Vagina (tissue), 2 donors: ENCODE data around the gene FGD4.

Experiments
- POLR2A ChIP-seq, 2 donors: fragments of 450-650 bp; IDR thresholded peaks; one replicate each; pipeline ENCODE4 v1.6.1; 2017; ENCODE audit warnings: antibody characterized with exemption in 2 of 2, mild to moderate bottlenecking in 2 of 2, moderate library complexity in 2 of 2
- TF ChIP-seq, protein P1 (sequence below), 3 experiments: fragments of 450-650 bp in 2 of 3; fragments of 200-600 bp in 1 of 3; sonication (generic) in 1 of 3; IDR thresholded peaks; one replicate each; pipeline ENCODE4 v1.5.1; 2017 to 2019; ENCODE audit warnings: antibody characterized with exemption in 3 of 3, mild to moderate bottlenecking in 2 of 3, moderate library complexity in 2 of 3

DNA sequence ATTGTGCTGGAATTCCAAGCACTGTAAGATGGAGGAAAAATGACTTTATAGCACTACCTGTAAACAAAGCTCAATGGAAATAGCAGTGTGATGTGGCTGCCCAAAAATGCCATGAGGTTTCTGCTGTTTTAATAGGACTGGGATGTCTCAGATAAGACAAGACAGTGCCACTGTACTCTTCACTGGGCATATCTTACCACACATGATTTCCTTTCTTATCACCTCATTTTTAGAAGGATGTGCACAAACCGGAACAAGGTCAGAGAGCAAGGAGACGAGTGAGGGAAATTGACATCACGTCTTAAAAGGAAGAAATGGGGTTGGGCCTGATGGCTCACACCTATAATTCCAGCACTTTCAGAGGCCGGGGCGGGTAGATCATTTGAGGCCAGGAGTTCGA is 38.4 kb upstream of the FGD4 start:
- TF ChIP-seq, protein P1, sequence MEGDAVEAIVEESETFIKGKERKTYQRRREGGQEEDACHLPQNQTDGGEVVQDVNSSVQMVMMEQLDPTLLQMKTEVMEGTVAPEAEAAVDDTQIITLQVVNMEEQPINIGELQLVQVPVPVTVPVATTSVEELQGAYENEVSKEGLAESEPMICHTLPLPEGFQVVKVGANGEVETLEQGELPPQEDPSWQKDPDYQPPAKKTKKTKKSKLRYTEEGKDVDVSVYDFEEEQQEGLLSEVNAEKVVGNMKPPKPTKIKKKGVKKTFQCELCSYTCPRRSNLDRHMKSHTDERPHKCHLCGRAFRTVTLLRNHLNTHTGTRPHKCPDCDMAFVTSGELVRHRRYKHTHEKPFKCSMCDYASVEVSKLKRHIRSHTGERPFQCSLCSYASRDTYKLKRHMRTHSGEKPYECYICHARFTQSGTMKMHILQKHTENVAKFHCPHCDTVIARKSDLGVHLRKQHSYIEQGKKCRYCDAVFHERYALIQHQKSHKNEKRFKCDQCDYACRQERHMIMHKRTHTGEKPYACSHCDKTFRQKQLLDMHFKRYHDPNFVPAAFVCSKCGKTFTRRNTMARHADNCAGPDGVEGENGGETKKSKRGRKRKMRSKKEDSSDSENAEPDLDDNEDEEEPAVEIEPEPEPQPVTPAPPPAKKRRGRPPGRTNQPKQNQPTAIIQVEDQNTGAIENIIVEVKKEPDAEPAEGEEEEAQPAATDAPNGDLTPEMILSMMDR (IDR thresholded peaks at IDR 0.05) = no peak
- no peak for TF ChIP-seq POLR2A (IDR thresholded peaks at IDR 0.05)
